Stimulated activated CD4-positive, alpha-beta T cell treated with anti-CD3 and anti-CD28 coated beads, Interleukin-12 subunit alpha, Interleukin-12 subunit beta, amount 100 ng/mL, for 48 hours (primary cell): ENCODE results near the gene SELENOF.
"Not testable (repeated sequence)": the region's sequence is repeated elsewhere in the genome, so short reads cannot be mapped to it uniquely, and the experiment has no call there.

Experiments
- DNase-seq, 3 donors: peaks; one replicate each; pipeline ENCODE4 v3.0.0-alpha.2; 2020; ENCODE audit warnings: low read depth in 2 of 3, low spot score in 1 of 3

SELENOF gene

GRCh38 chr1:86817246-86817826 lies 96.6 kb downstream of the SELENOF start:
- not testable (repeated sequence) for DNase-seq

GRCh38 chr1:86814118-86814517 lies 99.8 kb downstream of the SELENOF start:
- DNase-seq: not testable (repeated sequence)
